GM18951 (cell line): ENCODE results near the gene CADPS2.

Experiments
- POLR2A ChIP-seq: IDR thresholded peaks from 4 replicates; pipeline ENCODE4 v1.6.1; 2011; ENCODE audit warnings: mild to moderate bottlenecking; ENCODE audit not compliant: insufficient read length, insufficient read depth; ENCODE audit errors: extremely low read depth
- in situ Hi-C: fragments of 300-500 bp; cut with MboI; formaldehyde crosslinking; loops from one replicate; pipeline ENCODE4 v1.12.0; 2022; ENCODE audit warnings: low sequenced_read_pairs, mixed read lengths, inconsistent platforms; ENCODE audit not compliant: unreplicated experiment

CADPS2 gene

DNA sequence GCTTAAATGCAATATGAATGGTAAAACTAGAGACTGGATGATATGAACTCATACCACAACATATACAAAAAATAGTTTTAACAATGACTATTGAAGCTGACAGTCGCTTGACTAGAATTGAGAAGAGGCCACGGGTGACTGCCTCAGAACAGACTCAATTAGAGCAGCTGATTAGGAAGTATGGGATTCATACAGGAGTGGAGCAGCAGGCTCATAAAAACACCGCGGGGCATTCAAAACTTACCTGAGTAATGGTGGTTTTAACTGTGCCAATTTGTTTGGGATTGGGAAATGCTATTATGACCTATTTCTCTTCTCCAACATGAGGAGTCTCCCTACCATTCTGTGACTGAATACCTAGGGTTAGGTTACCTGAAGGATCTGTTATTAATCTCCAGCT lies 2.1 kb downstream of the CADPS2 start:
- in situ Hi-C loops, result no loop called here
- TF ChIP-seq POLR2A, result no peak

DNA sequence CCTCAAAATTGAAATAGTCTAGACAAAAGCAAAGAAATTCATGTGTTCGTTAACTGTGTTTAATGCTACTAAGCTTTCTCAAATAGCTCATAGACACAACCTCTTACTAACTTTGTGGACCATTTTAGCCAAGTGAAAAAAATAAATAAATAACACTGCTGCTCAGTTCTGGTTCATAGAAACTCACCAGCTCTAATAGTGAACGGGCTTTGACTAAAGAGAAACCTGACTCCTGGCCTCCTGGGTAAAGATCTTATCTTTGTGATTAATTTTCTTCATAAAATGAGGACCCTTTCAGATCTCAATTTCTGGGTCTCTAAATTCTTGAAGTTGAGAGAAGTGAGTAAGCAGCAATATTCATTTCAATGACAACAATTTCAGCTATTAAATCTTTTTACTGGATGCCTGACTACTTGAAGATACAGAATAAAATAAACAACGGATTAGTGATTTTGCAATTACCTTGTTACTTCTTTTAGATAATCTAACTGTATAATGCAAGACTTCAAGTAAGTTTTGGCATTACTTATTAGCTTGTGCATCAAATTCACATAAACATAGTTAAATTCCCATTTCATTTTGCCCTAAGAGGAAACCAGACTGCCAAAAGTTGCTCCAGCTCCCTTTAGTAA lies 3.1 kb downstream of the CADPS2 start:
- in situ Hi-C loops, result no loop called here
- TF ChIP-seq POLR2A, result no peak

DNA sequence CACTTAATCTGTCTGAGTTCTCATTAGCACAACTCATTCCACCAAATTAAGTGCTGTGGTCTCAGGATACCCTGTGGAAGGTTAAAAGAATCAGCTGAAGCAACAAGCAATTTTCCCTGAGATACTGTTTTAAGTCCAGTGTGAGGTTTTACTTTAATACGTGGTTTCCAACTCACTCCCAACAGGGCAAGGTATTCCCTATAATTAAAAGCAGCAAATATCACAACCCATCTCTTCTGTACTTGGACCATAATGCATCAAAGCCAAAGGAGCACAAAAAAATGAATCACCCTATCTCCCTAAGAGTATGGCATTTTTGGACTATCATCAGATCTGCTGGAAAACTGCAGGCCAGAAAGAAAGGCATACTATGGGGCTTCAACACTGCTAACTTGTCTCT lies 4.9 kb downstream of the CADPS2 start:
- in situ Hi-C loops, result no loop called here
- TF ChIP-seq POLR2A, result no peak

DNA sequence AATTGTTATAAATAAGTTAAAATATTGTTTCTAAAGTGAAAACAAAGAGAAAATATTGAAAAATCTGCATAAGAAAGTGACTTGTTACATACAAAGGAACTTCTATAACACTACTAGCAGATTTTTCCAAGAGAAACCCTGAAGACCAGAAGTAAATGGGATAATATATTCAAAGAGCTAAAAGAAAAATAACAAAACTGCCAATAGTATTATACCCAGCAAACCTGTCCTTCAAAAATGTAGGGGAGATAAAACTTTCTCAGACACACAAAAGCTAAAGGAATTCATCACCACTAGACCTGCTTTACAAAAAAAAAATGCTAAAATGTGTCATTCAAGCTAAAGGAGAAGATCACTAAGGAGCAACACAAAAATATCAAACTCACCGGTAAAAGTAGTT lies 17.0 kb downstream of the CADPS2 start:
- in situ Hi-C loops, result no loop called here
- no peak for TF ChIP-seq POLR2A

DNA sequence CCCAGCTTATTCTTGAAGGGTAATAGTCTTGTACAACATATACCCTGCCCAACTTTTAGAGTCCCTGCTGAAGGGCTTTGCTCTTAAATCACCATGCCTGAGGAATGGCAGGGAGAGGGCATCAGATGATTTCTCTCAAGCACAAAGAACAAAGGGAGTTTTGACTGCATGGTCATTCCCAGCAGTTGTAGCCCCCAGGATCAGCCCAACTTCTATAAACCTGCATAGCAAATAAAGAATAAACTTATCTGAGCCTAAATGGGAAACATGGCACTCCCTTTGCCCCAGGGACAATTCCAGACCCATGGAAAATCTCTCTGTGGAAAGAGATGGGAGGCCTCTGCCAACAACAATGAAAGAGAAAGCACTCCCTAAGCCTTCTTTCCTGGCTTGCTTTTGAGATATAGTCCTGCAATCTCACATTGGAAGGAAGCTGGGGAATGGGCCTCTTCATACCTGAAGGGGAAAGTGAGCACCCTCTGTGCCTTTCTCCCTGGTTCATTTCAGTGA lies 18.7 kb downstream of the CADPS2 start:
- TF ChIP-seq POLR2A, result no peak
- in situ Hi-C loops, result no loop called here

DNA sequence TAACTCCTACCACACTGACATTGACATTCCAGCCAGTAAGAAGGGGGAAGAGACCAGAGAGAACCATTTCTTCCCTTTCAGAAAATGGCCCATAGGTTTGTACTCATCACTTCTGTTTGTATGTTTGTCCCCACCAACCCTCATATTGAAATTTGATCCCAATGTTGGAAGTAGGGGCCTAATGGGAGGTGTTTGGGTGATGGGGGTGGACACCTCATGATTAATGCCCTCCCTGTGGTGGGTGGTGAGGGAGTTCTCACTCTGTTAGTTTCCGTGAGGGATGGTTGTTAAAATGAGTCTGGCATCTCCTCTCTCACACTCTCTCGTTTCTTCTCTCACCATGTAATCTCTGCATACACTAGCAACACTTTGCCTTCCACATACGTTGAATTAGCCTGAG lies 21.4 kb downstream of the CADPS2 start:
- in situ Hi-C loops, result no loop called here

DNA sequence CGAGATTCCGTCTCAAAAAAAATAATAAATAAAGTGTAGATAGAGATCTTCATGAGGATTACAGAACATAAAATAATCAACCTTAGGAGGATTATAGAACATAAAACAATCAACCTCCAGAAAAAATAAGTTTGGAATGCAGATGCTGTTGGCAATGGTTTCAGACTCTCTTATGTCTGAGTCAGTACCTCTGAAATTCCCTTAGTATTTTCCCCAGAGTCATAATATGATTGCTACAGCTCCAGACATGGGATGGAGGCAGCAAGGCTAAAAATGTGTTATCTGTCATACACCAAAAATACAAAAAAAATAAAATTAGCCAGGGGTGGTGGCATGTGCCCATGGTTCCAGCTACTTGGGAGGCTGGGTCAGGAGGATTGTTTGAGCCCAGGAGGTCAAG lies 22.2 kb downstream of the CADPS2 start:
- TF ChIP-seq POLR2A, result no peak
- in situ Hi-C loops, result no loop called here

More for the DNA sequence above, 21.4 kb downstream of the CADPS2 start:
- no peak for TF ChIP-seq POLR2A

DNA sequence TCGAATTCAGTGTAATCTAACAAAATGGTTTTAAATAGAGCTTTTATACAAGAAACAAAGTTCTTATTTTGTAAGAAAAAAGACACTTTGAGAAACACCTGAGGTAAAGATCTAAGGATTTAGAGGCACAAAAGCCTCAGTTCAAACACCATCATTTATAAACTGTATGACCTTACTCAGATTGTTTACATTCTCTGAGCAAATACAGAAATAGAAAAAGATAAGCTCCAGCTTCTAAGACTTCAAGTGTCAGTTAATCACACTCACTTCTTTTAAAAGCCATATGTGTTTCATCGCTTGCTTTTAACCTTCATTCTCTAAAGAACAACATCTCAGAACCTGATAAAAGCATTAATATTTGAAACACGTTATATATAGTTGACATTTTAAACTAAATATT lies 27.9 kb downstream of the CADPS2 start:
- in situ Hi-C loops, result no loop called here
- no peak for TF ChIP-seq POLR2A

DNA sequence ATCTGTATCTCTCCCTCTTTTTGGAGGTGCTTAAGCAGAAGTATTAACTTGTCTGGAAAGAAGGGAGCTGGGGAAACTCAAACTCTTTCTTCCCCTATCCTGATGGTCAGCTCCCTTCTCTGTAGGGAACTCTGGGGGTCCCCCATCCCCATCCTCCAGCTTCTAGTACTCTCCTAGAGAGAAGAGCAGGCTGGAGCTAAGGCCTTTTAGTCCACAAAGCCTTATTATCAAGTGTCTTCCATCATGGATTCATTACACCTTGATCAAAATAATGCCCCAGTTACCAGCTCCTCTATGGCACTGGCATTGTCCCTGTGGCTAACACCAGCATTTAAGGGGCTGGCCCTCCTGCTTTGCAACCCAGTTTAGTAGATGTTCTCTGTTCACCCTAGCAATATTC lies 35.7 kb downstream of the CADPS2 start:
- no peak for TF ChIP-seq POLR2A
- in situ Hi-C loops, result no loop called here

DNA sequence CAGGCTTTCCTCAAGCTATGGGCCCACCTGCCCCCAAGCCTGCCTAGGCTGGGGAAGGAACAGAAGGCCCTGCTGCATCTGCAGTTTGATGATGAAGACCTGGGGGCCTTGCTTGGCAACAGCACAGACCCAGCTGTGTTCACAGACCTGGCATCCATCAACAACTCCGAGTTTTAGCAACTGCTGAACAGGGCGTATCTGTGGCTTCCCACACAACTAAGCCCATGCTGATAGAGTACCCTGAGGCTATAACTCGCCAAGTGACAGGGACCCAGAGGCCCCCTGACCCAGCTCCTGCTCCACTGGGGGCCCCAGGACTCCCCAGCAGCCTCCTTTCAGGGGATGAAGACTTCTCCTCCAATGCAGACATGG lies 36.3 kb downstream of the CADPS2 start:
- no peak for TF ChIP-seq POLR2A
- in situ Hi-C loops, result no loop called here

DNA sequence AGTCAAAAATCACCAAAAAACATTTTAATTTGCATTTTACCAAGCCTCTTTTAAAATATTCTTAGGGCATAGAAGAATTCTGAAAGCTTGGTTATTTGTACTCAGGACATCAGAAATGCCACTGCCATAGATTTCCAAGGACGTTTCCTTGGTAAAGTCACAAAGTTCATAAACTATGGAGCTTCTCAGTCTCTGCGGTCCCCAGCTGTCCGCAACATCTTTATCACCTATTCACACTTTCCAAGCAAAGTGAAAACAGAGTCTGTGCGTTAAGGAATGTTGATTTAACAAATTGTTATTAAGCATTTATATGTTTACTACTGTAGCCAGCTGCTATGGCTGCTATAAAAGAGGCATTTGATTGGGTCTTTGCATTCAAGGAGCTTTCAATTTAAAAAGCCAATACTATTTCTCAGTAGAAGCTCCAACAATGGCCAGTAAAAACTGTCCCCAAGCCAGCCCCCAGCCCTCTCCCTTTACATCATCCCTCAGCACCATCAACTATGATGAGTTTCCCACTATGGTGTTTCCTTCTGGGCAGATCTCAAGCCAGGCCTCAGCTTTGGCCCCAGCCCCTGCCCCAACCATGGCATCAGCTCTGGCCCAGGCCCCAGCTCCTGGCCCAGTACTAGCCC lies 36.8 kb downstream of the CADPS2 start:
- in situ Hi-C loops, result no loop called here
- TF ChIP-seq POLR2A, result no peak

DNA sequence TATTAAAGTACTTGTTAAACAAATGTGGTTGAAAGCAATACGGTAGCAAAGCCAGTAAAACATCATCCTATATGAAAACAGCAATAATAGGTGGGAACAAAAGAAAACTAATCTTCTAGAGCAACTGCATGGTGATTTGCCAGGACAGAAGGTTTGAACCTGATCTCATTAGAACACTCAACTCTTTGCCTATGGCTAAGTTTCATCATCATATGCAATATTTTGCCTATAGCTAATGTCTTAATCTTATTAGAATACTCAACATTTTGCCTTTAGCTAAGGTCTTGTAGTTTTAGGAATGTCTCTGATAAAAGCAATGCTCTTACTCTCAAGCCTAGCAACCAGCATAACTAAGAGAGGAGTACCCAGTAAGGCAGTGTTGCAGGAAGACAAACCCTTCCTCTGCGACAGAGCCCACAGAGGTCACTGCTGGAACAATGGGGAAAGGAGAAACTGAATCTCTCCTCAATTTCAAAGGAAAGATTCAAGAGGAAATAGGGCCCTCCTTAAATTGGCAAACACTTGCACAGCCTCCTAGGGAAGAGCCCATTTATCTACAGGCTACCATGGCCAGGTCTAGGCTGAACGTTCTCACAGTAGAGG lies 38.3 kb downstream of the CADPS2 start:
- no peak for TF ChIP-seq POLR2A
- in situ Hi-C loops, result no loop called here

DNA sequence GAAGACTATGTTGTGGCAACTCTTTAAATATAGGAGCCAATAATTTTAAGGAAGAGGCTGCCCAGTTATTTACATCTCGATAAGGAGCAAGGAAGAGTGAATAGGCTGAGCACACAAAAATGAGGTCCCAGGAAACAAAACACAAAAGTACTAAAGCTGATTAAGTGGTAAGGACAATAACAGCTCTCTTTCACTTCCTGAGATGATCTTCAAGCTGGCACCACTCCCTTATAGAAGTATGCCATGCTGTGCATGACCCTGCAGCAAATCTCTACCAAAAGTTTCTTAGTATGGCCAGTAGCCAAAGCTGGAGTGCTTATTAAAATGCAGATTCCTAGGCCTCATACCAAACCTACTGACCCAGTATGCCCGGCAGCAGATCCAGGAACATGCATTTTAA lies 39.7 kb downstream of the CADPS2 start:
- TF ChIP-seq POLR2A, result no peak
- in situ Hi-C loops, result no loop called here

DNA sequence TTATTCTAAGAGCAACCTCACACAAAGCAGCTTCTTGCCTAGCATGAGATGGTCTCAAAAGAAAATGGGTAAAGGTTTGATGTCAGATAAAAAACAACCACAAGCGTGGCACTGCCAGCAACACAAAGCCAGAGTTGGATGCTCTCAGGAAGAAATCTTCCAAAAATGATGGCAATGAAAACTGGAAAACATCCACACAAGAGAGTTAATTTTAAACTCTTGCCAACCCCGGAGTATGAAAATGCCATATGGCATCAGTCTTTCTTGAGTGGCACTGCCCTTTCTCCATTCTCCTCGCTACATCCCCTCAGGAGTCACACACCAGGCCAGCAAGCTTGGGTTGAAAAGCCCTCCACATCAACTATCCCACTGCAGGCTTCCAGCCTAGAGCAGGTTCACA lies 41.0 kb downstream of the CADPS2 start:
- in situ Hi-C loops, result no loop called here
- TF ChIP-seq POLR2A, result no peak
